PC-3 (cell line): ENCODE measurements around the gene TTC39B. TPM values are rescaled to one million over a fixed set of nuclear protein-coding genes. Genes with fewer than 3 reads are reported as not detected.

Source experiments
- ATAC-seq: fragments of 200-7000 bp; cut with Tn5 transposase; 2 replicates; pipeline ENCODE4 v1.9.1; 2020; ENCODE audit warnings: mild to moderate bottlenecking, moderate library complexity
- BruUV-seq: library from RNA; stranded (reverse); fragments of 400-500 nt; replicated peaks from 2 replicates; lab custom pipeline; 2021; lab: Mats Ljungman, UMichigan
- CTCF ChIA-PET: fragments of 300-600 bp; sonication (Branson Sonifier 250); formaldehyde crosslinking; loops from one replicate; lab custom pipeline; 2022; ENCODE audit warnings: antibody characterized with exemption; lab: Charles Lee
- POLR2A ChIA-PET: fragments of 300-600 bp; sonication (Branson Sonifier 250); formaldehyde crosslinking; loops from one replicate; lab custom pipeline; 2022; ENCODE audit warnings: antibody characterized with exemption; ENCODE audit not compliant: unreplicated experiment; lab: Charles Lee
- DNase-seq: peaks from one replicate; pipeline ENCODE4 v3.0.0-alpha.2; 2015
- H2AFZ ChIP-seq: fragments of 300-600 bp; sonication (generic); 2 replicates; pipeline ENCODE4 v1.6.0; 2016; ENCODE audit warnings: antibody characterized with exemption, low read length
- H3F3A ChIP-seq: fragments of 300-600 bp; sonication (generic); one replicate; pipeline ENCODE4 v1.6.0; 2017; ENCODE audit warnings: antibody characterized with exemption, low read length, control low read depth, mild to moderate bottlenecking; ENCODE audit not compliant: unreplicated experiment
- H3K27ac ChIP-seq: fragments of 300-600 bp; sonication (generic); 2 replicates; pipeline ENCODE4 v1.5.1; 2016; ENCODE audit warnings: mild to moderate bottlenecking, low read length
- H3K27me3 ChIP-seq: fragments of 300-600 bp; sonication (generic); 2 replicates; pipeline ENCODE4 v1.6.1; 2016; ENCODE audit warnings: low read length, mixed read lengths
- H3K36me3 ChIP-seq: fragments of 300-600 bp; sonication (generic); 2 replicates; pipeline ENCODE4 v1.6.1; 2016; ENCODE audit warnings: low read depth, mixed run types, low read length, mixed read lengths
- H3K4me1 ChIP-seq: fragments of 300-600 bp; sonication (generic); 2 replicates; pipeline ENCODE4 v1.5.1; 2016; ENCODE audit warnings: low read length; ENCODE audit not compliant: insufficient read depth
- H3K4me2 ChIP-seq: fragments of 300-600 bp; sonication (generic); 2 replicates; pipeline ENCODE4 v1.6.0; 2016; ENCODE audit warnings: low read length
- H3K4me3 ChIP-seq: fragments of 300-600 bp; sonication (generic); 2 replicates; pipeline ENCODE4 v1.5.1; 2016; ENCODE audit warnings: mild to moderate bottlenecking, low read length, mixed read lengths
- H3K79me2 ChIP-seq: fragments of 300-600 bp; sonication (generic); 2 replicates; pipeline ENCODE4 v1.6.1; 2017; ENCODE audit warnings: low read length, mixed read lengths
- H3K9ac ChIP-seq: fragments of 300-600 bp; sonication (generic); 2 replicates; pipeline ENCODE4 v1.6.0; 2016; ENCODE audit warnings: mild to moderate bottlenecking, low read length
- H3K9me2 ChIP-seq: fragments of 300-600 bp; sonication (generic); replicated peaks from 2 replicates; pipeline ENCODE4 v1.6.1; 2016; ENCODE audit warnings: mixed run types, low read length, mixed read lengths
- H3K9me3 ChIP-seq: fragments of 300-600 bp; sonication (generic); 2 replicates; pipeline ENCODE4 v1.6.1; 2016; ENCODE audit warnings: low read length, mixed read lengths
- H4K20me1 ChIP-seq: fragments of 300-600 bp; sonication (generic); 2 replicates; pipeline ENCODE4 v1.6.1; 2016; ENCODE audit warnings: low read length, mixed read lengths
- EZH2 ChIP-seq: fragments of 300-600 bp; sonication (generic); IDR thresholded peaks from one replicate; pipeline ENCODE4 v1.6.1; 2017; ENCODE audit warnings: antibody characterized with exemption, mild to moderate bottlenecking, low read length; ENCODE audit not compliant: unreplicated experiment
- EZH2phosphoT487 ChIP-seq: fragments of 300-600 bp; sonication (generic); IDR thresholded peaks from 2 replicates; pipeline ENCODE4 v1.6.1; 2018; ENCODE audit warnings: mild to moderate bottlenecking, antibody characterized with exemption, low read length, borderline replicate concordance
- intact Hi-C: fragments of 100-400 bp; cut with micrococcal nuclease; formaldehyde crosslinking; loops from 2 replicates; pipeline ENCODE4 v1.9.0; 2023
- total RNA-seq: library from RNA; depleted of rRNA; stranded (reverse); fragments of >200 nt; gene quantifications from 2 replicates; pipeline ENCODE4 v1.2.3, GENCODE V29; 2014
- TF ChIP-seq, protein P1 (sequence below): fragments of 300-600 bp; sonication (generic); conservative IDR thresholded peaks from 2 replicates; pipeline ENCODE4 v1.5.1; 2017; ENCODE audit warnings: antibody characterized with exemption, low read depth, mild to moderate bottlenecking, low read length

TTC39B gene
- total RNA-seq, 1 experiment from 2014 or later = 1.5 TPM

DNA sequence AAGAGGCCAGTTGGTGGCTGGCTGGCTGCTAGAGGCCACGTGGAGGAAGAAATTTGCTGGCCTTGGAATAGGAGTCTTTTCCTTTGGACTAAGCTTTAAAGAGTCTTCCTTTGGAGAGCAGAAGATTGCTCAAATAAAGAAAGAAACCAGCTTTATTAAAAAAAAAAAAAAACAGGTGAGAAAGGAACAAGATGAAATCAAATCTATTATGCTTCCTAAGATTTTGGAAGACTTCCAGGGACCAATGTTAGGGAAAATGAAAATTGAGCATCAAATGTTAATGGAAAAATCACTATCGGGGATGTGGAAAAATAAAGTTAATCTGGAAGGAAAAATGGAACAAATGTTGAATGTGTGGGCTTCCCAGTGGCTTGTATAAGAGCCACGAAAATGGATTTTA, 153.1 kb downstream of the TTC39B start:
- BruUV-seq = no TSS peak
- no peaks in the 10 kb centered on the region for H3K9me3 ChIP-seq
- ATAC-seq (no peak), DNase-seq (no peak)
- H3K9me2 ChIP-seq = no peaks in the 10 kb centered on the region
- no peaks in the 10 kb centered on the region for H3K36me3 ChIP-seq
- H3F3A ChIP-seq = no peaks in the 10 kb centered on the region
- no peak overlapping the region for H3K4me2 ChIP-seq
- H3K79me2 ChIP-seq = no peaks in the 10 kb centered on the region
- H3K4me3 ChIP-seq = no peak overlapping the region
- CTCF ChIA-PET = no interaction called here
- no peak overlapping the region for H2AFZ ChIP-seq
- intact Hi-C loops = no loop called here
- peaks cover 6% of the 10 kb centered on the region for H3K4me1 ChIP-seq
- TF ChIP-seq, protein P1, sequence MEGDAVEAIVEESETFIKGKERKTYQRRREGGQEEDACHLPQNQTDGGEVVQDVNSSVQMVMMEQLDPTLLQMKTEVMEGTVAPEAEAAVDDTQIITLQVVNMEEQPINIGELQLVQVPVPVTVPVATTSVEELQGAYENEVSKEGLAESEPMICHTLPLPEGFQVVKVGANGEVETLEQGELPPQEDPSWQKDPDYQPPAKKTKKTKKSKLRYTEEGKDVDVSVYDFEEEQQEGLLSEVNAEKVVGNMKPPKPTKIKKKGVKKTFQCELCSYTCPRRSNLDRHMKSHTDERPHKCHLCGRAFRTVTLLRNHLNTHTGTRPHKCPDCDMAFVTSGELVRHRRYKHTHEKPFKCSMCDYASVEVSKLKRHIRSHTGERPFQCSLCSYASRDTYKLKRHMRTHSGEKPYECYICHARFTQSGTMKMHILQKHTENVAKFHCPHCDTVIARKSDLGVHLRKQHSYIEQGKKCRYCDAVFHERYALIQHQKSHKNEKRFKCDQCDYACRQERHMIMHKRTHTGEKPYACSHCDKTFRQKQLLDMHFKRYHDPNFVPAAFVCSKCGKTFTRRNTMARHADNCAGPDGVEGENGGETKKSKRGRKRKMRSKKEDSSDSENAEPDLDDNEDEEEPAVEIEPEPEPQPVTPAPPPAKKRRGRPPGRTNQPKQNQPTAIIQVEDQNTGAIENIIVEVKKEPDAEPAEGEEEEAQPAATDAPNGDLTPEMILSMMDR = no peak
- TF ChIP-seq EZH2phosphoT487 = no peak
- no peak for TF ChIP-seq EZH2
- no peak overlapping the region for H3K27ac ChIP-seq
- H3K9ac ChIP-seq = no peak overlapping the region
- no peaks in the 10 kb centered on the region for H3K27me3 ChIP-seq
- POLR2A ChIA-PET = no interaction called here
- H4K20me1 ChIP-seq = no peaks in the 10 kb centered on the region

DNA sequence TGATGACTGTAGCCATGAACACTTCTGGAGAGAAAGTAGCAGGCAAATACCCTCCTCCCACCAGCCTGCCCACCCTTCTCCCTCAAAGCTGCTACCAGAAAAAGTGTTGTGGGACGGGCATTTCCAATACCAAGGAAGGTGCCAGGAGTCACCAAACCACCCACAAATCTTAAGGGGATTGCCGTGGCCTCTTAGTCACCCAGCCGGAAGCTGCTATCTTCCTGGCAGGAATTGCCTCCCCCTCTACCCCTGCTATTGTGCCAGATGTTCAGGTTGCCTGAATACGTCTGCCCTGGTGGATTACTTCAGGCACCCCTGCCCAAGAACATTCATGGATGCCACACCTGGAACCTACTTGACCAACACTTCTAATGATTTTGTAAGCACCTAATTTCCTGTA, 156.1 kb downstream of the TTC39B start:
- no peak overlapping the region for H3K4me2 ChIP-seq
- CTCF ChIA-PET = no interaction called here
- no peak for ATAC-seq

DNA sequence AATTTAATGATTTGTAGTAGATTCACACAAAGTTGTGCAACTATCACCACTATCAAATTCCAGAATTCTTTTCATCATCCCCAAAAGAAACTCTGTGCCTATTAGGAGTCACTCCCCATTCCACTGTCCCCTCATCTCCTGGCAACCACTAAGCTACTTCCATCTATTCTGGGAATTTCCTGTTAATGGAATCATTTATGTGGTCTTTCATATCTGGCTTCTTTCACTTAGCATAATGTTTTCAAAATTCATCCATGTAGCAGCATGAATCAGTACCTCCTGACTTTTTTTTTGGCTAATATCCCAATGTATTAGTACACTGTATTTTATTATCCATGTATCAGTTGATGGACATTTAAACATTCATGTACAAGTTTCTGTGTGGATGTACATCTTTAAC, 157.6 kb downstream of the TTC39B start:
- no peaks in the 10 kb centered on the region for H3K36me3 ChIP-seq
- intact Hi-C loops = no loop called here
- H3K27ac ChIP-seq = no peak overlapping the region
- TF ChIP-seq, protein P1 = no peak
- TF ChIP-seq EZH2 = no peak
- DNase-seq (no peak), ATAC-seq (no peak)
- H3K4me1 ChIP-seq = peaks cover 11% of the 10 kb centered on the region
- no peaks in the 10 kb centered on the region for H4K20me1 ChIP-seq
- H2AFZ ChIP-seq = no peak overlapping the region
- no peak overlapping the region for H3K4me3 ChIP-seq
- no TSS peak for BruUV-seq
- no peaks in the 10 kb centered on the region for H3K27me3 ChIP-seq
- no peaks in the 10 kb centered on the region for H3K79me2 ChIP-seq
- H3K9me2 ChIP-seq = no peaks in the 10 kb centered on the region
- POLR2A ChIA-PET = no interaction called here
- no peaks in the 10 kb centered on the region for H3K9me3 ChIP-seq
- no peaks in the 10 kb centered on the region for H3F3A ChIP-seq
- no peak overlapping the region for H3K9ac ChIP-seq
- CTCF ChIA-PET = no interaction called here
- H3K4me2 ChIP-seq = no peak overlapping the region

More for the DNA sequence above, 156.1 kb downstream of the TTC39B start:
- BruUV-seq = no TSS peak
- no peaks in the 10 kb centered on the region for H3K9me2 ChIP-seq
- H3K27me3 ChIP-seq = no peaks in the 10 kb centered on the region
- no peaks in the 10 kb centered on the region for H4K20me1 ChIP-seq
- TF ChIP-seq, protein P1 = no peak
- TF ChIP-seq EZH2phosphoT487 (no peak), EZH2 (no peak)
- POLR2A ChIA-PET = no interaction called here
- H2AFZ ChIP-seq = no peak overlapping the region
- no peaks in the 10 kb centered on the region for H3K36me3 ChIP-seq
- H3K9me3 ChIP-seq = no peaks in the 10 kb centered on the region
- H3K4me3 ChIP-seq = no peak overlapping the region
- H3K9ac ChIP-seq = no peak overlapping the region
- no peak overlapping the region for H3K27ac ChIP-seq
- no peaks in the 10 kb centered on the region for H3F3A ChIP-seq
- no peak for DNase-seq
- no peaks in the 10 kb centered on the region for H3K79me2 ChIP-seq
- intact Hi-C loops = no loop called here
- H3K4me1 ChIP-seq = no peaks in the 10 kb centered on the region
